ENCODE measurements around the gene PHLDB2.

DNA sequence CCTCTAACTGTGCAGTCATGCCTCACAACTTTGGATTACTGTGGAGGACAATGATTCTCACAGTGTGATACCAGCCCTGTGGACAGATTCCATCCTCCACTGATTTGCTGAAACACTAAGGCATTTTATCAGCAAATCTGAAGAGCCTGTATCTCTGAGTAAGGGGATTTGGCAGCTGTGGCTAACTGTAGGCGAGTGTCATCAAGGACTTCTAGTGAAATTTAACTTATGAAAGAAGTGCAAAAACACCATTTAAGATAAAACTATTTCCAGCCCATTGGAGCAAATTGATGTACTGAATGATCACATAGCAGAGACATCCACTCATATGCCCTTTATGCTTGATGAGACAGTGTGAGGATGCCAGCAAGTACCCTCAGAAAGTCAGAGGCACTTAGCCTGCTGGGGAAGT lies 161.6 kb downstream of the PHLDB2 start:
- TF ChIP-seq, protein P1, sequence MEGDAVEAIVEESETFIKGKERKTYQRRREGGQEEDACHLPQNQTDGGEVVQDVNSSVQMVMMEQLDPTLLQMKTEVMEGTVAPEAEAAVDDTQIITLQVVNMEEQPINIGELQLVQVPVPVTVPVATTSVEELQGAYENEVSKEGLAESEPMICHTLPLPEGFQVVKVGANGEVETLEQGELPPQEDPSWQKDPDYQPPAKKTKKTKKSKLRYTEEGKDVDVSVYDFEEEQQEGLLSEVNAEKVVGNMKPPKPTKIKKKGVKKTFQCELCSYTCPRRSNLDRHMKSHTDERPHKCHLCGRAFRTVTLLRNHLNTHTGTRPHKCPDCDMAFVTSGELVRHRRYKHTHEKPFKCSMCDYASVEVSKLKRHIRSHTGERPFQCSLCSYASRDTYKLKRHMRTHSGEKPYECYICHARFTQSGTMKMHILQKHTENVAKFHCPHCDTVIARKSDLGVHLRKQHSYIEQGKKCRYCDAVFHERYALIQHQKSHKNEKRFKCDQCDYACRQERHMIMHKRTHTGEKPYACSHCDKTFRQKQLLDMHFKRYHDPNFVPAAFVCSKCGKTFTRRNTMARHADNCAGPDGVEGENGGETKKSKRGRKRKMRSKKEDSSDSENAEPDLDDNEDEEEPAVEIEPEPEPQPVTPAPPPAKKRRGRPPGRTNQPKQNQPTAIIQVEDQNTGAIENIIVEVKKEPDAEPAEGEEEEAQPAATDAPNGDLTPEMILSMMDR (conservative IDR thresholded peaks at IDR 0.05; ENCODE audit: low read depth, low read length) = no peak
- TF ChIP-seq EZH2 (IDR thresholded peaks at IDR 0.05; ENCODE audit: low read length, unreplicated experiment) = no peak

Measured in PC-3 (cell line).